Suprapubic skin (tissue), 4 donors: ENCODE results near the gene HAVCR1. TPM values are rescaled to one million over a fixed set of nuclear protein-coding genes. Genes with fewer than 3 reads are reported as not detected.
"Not testable (repeated sequence)": the region's sequence is repeated elsewhere in the genome, so short reads cannot be mapped to it uniquely, and the experiment has no call there.

Experiments used
- DNase-seq, 2 donors: peaks; one replicate each; pipeline ENCODE4 v3.0.0-alpha.2; 2019; ENCODE audit warnings: low spot score in 2 of 2
- H3K27ac ChIP-seq: fragments of 200-600 bp; sonication (generic); one replicate; pipeline ENCODE4 v1.5.1; 2019
- H3K27me3 ChIP-seq: fragments of 200-600 bp; sonication (generic); one replicate; pipeline ENCODE4 v1.5.1; 2019
- H3K36me3 ChIP-seq: fragments of 200-600 bp; sonication (generic); one replicate; pipeline ENCODE4 v1.5.1; 2019
- H3K4me1 ChIP-seq: fragments of 200-600 bp; sonication (generic); one replicate; pipeline ENCODE4 v1.5.1; 2019
- H3K4me3 ChIP-seq: fragments of 200-600 bp; sonication (generic); one replicate; pipeline ENCODE4 v1.5.1; 2019; ENCODE audit warnings: mild to moderate bottlenecking
- H3K9me3 ChIP-seq: fragments of 200-600 bp; sonication (generic); one replicate; pipeline ENCODE4 v1.5.1; 2019
- EP300 ChIP-seq: sonication (generic); formaldehyde crosslinking; IDR thresholded peaks from one replicate; pipeline ENCODE4 v1.6.1; 2017; ENCODE audit warnings: antibody characterized with exemption
- POLR2A ChIP-seq, 2 donors: fragments of 450-650 bp; IDR thresholded peaks; one replicate each; pipeline ENCODE4 v1.6.1; 2017; ENCODE audit warnings: antibody characterized with exemption in 2 of 2, mild to moderate bottlenecking in 2 of 2, moderate library complexity in 2 of 2
- POLR2AphosphoS5 ChIP-seq, 3 donors: sonication (generic); formaldehyde crosslinking; IDR thresholded peaks; one replicate each; pipeline ENCODE4 v1.6.1; 2017; ENCODE audit warnings: antibody characterized with exemption in 3 of 3
- WGBS: methylation state at CpG from one replicate; pipeline ENCODE4 v1.1.5; 2018; 5-methylcytosine and 5-hydroxymethylcytosine counted together
- total RNA-seq, 4 donors: library from RNA; depleted of rRNA; stranded (reverse); fragments of >200 nt; gene quantifications; one replicate each; pipeline ENCODE4 v1.1.0, GENCODE V29; 2016
- TF ChIP-seq, protein P1 (sequence below), 2 donors: fragments of 200-600 bp in 1 of 2; fragments of 450-650 bp in 1 of 2; sonication (generic) in 1 of 2; IDR thresholded peaks; one replicate each; pipeline ENCODE4 v1.5.1; 2016 to 2019; ENCODE audit warnings: antibody characterized with exemption in 2 of 2, mild to moderate bottlenecking in 1 of 2, moderate library complexity in 1 of 2

HAVCR1 gene
- total RNA-seq, 4 donors from 2014 or later = not detected

DNA sequence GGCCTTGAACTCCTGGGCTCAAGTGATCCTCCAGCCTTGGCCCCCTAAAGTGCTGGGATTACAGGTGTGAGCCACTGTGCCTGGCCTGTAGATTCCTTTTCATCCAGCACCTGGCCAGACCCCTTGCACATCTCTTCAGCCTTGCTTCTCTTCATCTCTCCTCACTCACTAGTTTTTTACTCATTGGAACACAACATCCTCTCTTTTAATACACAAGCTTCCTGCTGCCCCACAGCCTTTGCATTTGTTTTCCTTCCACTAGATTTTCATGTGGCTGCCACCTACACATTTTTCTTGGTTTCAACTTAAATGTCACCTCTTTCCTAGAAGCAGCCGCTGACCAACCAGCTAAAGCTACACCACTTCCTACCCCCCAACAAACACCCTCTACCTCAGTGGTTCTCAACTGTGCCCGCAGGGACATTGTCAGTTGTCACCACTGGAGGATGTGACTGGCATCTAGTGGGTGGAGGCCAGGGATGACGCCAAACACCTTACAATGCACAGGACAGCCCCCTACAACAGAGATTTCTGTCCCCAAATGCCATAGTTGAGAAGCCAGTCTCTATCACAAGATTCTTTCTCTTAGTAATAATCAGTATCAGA, 33.7 kb downstream of the HAVCR1 start:
- Histone ChIP-seq H3K36me3 (no peaks in the 10 kb centered on the region), H3K9me3 (no peaks in the 10 kb centered on the region), H3K27me3 (no peaks in the 10 kb centered on the region), H3K27ac (no peak overlapping the region), H3K4me1 (no peaks in the 10 kb centered on the region), H3K4me3 (no peak overlapping the region)
- no peak for TF ChIP-seq EP300
- TF ChIP-seq POLR2A (IDR thresholded peaks at IDR 0.05) = no peak
- TF ChIP-seq, protein P1, sequence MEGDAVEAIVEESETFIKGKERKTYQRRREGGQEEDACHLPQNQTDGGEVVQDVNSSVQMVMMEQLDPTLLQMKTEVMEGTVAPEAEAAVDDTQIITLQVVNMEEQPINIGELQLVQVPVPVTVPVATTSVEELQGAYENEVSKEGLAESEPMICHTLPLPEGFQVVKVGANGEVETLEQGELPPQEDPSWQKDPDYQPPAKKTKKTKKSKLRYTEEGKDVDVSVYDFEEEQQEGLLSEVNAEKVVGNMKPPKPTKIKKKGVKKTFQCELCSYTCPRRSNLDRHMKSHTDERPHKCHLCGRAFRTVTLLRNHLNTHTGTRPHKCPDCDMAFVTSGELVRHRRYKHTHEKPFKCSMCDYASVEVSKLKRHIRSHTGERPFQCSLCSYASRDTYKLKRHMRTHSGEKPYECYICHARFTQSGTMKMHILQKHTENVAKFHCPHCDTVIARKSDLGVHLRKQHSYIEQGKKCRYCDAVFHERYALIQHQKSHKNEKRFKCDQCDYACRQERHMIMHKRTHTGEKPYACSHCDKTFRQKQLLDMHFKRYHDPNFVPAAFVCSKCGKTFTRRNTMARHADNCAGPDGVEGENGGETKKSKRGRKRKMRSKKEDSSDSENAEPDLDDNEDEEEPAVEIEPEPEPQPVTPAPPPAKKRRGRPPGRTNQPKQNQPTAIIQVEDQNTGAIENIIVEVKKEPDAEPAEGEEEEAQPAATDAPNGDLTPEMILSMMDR (IDR thresholded peaks at IDR 0.05) = no peak
- no peak for TF ChIP-seq POLR2AphosphoS5 (IDR thresholded peaks at IDR 0.05)
- 94% methylated on average over 3 of the region's 3 CpGs for WGBS
- DNase-seq = no peak

DNA sequence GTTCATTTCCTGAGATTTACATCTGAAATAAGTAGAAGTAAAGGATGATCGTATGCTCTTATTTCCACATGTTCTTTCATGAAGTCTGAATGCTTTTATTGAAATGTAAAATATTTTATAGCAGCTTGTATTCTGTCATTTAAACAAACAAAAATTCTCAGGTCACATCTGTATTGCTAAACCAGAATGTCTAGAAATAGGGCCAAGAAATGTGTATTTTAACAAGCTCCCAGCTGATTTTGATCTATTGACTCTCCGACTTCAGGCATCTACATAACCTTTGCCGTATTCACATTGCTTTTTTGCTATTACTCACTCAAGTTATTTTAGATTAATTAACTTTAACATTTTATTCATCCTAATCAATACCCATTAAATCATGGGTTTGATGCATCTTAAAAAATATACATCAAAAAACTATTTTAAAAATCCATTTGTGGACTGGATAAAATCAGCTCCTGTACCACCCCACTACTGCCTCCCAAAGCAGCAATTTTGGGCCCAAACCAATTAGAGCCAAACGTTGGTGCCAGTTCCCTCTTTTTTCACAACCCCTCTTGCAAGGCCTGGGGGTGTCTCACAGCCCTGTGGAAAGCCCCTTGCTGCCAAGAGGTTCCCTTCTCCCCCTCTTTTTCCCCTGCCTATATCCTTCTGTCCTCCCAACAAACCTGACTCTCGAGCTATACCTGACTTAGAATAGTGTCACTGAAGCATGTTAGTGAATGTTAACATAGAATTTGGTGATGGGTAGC, 34.5 kb downstream of the HAVCR1 start:
- WGBS = 50% methylated on average over 5 of the region's 5 CpGs

DNA sequence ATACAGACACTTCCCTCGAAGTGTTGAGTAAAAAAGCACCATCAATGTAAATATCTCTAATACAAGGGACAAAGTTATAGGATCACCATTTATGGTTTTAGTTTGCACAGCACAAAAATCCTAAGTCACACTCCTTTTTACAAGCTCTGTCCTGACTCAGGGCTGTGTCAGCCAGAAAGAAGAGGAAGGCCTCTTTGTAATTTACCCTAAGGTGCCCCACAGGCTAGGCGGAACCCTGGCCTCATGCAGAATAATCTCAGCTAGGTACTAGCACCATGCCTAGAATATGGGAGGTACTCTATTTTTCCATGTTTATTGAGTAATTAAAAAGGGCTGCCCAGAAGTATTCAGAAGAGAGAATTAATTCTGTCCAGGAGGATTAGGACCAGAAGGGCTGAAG, 36.9 kb downstream of the HAVCR1 start:
- 86% methylated on average over 2 of the region's 2 CpGs for WGBS
- DNase-seq = no peak
- Histone ChIP-seq H3K36me3 (no peaks in the 10 kb centered on the region), H3K27me3 (no peaks in the 10 kb centered on the region), H3K27ac (no peak overlapping the region), H3K9me3 (no peaks in the 10 kb centered on the region), H3K4me1 (no peaks in the 10 kb centered on the region), H3K4me3 (no peak overlapping the region)
- TF ChIP-seq, protein P1 (IDR thresholded peaks at IDR 0.05) = no peak
- TF ChIP-seq EP300 = no peak
- no peak for TF ChIP-seq POLR2A (IDR thresholded peaks at IDR 0.05)
- no peak for TF ChIP-seq POLR2AphosphoS5 (IDR thresholded peaks at IDR 0.05)

More for the DNA sequence above, 34.5 kb downstream of the HAVCR1 start:
- Histone ChIP-seq H3K4me3 (no peak overlapping the region), H3K4me1 (no peaks in the 10 kb centered on the region), H3K27ac (no peak overlapping the region), H3K27me3 (no peaks in the 10 kb centered on the region), H3K9me3 (no peaks in the 10 kb centered on the region), H3K36me3 (no peaks in the 10 kb centered on the region)
- TF ChIP-seq POLR2A (IDR thresholded peaks at IDR 0.05) (no peak), EP300 (no peak), POLR2AphosphoS5 (IDR thresholded peaks at IDR 0.05) (no peak)
- TF ChIP-seq, protein P1 (IDR thresholded peaks at IDR 0.05) = no peak
- no peak for DNase-seq

DNA sequence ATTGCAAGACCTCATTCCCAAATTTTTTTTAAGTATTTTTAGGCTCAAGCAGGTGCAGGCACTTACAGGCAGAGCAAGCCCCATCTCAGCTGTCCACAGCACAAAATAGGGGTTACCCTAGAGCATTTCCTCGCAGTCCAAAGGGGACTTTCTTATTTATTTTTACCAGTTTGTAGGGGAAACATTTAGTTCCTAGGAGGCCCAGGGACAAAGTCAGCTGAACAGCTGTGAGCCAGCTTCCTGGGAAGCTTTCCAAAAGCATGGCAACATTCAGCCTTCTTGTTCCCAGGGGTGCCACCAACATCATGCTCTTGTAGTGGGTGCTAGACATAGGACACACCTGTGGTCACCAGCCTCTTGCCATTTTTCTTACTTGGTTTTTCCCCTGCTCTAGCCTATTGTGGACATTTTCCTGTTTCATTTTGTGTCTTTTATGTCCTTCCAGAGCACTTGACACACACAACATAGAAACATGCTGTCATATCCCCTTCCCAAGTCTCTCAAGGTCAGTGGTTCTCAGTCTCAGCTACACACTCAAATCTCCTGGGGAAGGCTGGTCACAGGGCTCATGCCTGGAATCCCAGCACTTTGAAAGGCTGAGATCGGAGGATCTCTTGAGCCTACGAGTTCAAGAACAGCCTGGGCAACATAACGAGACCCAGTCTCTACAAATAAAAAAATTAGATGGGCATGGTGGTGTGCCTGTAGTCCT, 38.2 kb downstream of the HAVCR1 start:
- Histone ChIP-seq H3K36me3 (no peaks in the 10 kb centered on the region), H3K27me3 (no peaks in the 10 kb centered on the region), H3K4me3 (no peak overlapping the region), H3K9me3 (no peaks in the 10 kb centered on the region), H3K4me1 (no peaks in the 10 kb centered on the region), H3K27ac (no peak overlapping the region)
- DNase-seq = no peak
- 78% methylated on average over 4 of the region's 4 CpGs for WGBS
- TF ChIP-seq POLR2AphosphoS5 (IDR thresholded peaks at IDR 0.05) (no peak), EP300 (no peak)

DNA sequence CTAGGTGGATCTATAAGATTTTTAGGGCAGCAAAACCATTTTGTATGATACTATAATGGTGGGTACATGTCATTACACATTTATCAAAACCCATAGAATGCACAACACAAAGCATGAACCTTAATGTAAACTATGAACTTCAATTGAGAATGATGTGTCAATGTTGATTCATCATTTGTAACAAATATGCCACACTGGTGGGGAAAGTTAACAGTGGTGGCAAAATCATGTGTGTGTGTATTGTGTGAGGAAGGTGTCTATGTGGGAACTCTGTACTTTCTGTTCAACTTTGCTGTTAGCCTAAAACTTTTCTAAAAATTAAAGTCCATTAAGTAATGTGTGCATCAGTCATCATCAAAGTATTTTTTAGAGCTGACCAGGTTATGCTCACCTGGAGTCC, 38.9 kb downstream of the HAVCR1 start:
- DNase-seq = no peak
- Histone ChIP-seq H3K27me3 (no peaks in the 10 kb centered on the region), H3K27ac (no peak overlapping the region), H3K9me3 (no peaks in the 10 kb centered on the region), H3K4me3 (no peak overlapping the region), H3K4me1 (no peaks in the 10 kb centered on the region), H3K36me3 (no peaks in the 10 kb centered on the region)
- TF ChIP-seq EP300 (no peak), POLR2A (IDR thresholded peaks at IDR 0.05) (no peak), POLR2AphosphoS5 (IDR thresholded peaks at IDR 0.05) (no peak)
- TF ChIP-seq, protein P1 (IDR thresholded peaks at IDR 0.05) = no peak

DNA sequence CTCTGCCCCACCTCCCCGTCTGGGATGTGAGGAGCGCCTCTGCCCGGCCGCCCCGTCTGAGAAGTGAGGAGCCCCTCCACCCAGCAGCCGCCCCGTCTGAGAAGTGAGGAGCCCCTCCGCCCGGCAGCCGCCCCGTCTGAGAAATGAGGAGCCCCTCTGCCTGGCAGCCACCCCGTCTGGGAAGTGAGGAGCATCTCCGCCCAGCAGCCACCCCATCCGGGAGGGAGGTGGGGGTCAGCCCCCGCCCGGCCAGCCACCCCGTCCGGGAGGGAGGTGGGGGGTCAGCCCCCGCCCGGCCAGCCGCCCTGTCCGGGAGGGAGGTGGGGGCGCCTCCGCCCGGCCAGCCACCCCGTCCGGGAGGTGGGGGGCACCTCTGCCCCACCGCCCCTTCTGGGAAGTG, 44.8 kb downstream of the HAVCR1 start:
- not testable (repeated sequence) for H3K27ac ChIP-seq, H3K27me3 ChIP-seq, H3K4me1 ChIP-seq, H3K9me3 ChIP-seq, DNase-seq, H3K4me3 ChIP-seq, H3K36me3 ChIP-seq
- 85% methylated on average over 5 of the region's 28 CpGs for WGBS
